GM12878 (cell line): ENCODE data around the gene CALN1.

ENCODE experiments used
- EGR1 ChIP-seq, 2 experiments: IDR thresholded peaks; 1 replicate in 1 of 2; 2 replicates in 1 of 2; pipeline ENCODE4 v1.6.1; 2011 to 2012; ENCODE audit warnings: low read depth in 2 of 2, low read length in 2 of 2, borderline replicate concordance in 1 of 2, mild to moderate bottlenecking in 1 of 2, moderate library complexity in 1 of 2
- MEF2B ChIP-seq: fragments of 450-650 bp; IDR thresholded peaks from 2 replicates; pipeline ENCODE4 v1.6.1; 2018; ENCODE audit warnings: mild to moderate bottlenecking, moderate library complexity; ENCODE audit not compliant: partially characterized antibody, poor library complexity, severe bottlenecking
- POLR2A ChIP-seq: IDR thresholded peaks from 2 replicates; pipeline ENCODE4 v1.6.1; 2011; ENCODE audit warnings: low read depth, mild to moderate bottlenecking, low read length
- POLR2AphosphoS5 ChIP-seq: IDR thresholded peaks from 2 replicates; pipeline ENCODE4 v1.6.1; 2011; ENCODE audit warnings: mild to moderate bottlenecking, low read length, inconsistent platforms
- RAD21 ChIP-seq: IDR thresholded peaks from 2 replicates; pipeline ENCODE4 v1.6.1; 2011; ENCODE audit warnings: mild to moderate bottlenecking, low read depth, low read length, moderate library complexity; ENCODE audit not compliant: insufficient read depth
- SRF ChIP-seq, 2 experiments: IDR thresholded peaks; 2 replicates each; pipeline ENCODE4 v1.6.1; 2011; ENCODE audit warnings: low read depth in 2 of 2, low read length in 2 of 2, mild to moderate bottlenecking in 1 of 2, moderate library complexity in 1 of 2
- TF ChIP-seq, protein P1 (sequence below): fragments of 450-650 bp; conservative IDR thresholded peaks from 2 replicates; pipeline ENCODE4 v1.6.1; 2017; ENCODE audit warnings: mild to moderate bottlenecking, moderate library complexity
- TF ChIP-seq, protein P2 (sequence below): IDR thresholded peaks from 2 replicates; pipeline ENCODE4 v1.6.1; 2012; ENCODE audit warnings: low read depth, low read length, improper control_type of control experiment
- TF ChIP-seq, protein P3 (sequence below): IDR thresholded peaks from 2 replicates; pipeline ENCODE4 v1.6.1; 2012; ENCODE audit warnings: low read depth, low read length, improper control_type of control experiment
- TF ChIP-seq, protein P4 (sequence below), 3 experiments: IDR thresholded peaks in 2 of 3; conservative IDR thresholded peaks in 1 of 3; 2 replicates each; pipeline ENCODE4 v1.5.1; 2011; ENCODE audit warnings: low read depth in 3 of 3, low read length in 3 of 3, mild to moderate bottlenecking in 3 of 3, control low read depth in 2 of 3, moderate library complexity in 2 of 3, inconsistent platforms in 1 of 3, mixed read lengths in 1 of 3; ENCODE audit not compliant: control insufficient read depth in 2 of 3, insufficient read depth in 1 of 3; ENCODE audit errors: extremely low read depth in 1 of 3

DNA sequence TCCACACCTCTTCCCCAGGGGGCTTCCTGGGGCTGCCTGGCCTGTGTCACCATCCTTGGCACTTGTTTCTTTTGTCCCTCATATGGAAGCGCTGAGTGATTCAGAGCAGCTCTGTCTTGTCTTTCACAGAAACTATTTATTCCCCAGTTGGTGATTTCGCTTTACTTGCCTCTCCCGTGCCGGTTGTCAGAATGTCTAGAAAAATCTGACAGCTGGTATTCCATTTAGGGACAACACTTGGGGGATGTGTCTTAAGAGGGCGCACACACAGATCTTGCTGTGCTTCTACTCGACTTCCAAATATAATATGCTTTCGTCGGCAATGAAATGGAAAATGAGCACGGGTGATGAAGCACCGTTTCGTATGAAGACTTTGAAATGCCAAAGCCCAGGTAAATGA lies 611.8 kb downstream of the CALN1 start:
- TF ChIP-seq, protein P1, sequence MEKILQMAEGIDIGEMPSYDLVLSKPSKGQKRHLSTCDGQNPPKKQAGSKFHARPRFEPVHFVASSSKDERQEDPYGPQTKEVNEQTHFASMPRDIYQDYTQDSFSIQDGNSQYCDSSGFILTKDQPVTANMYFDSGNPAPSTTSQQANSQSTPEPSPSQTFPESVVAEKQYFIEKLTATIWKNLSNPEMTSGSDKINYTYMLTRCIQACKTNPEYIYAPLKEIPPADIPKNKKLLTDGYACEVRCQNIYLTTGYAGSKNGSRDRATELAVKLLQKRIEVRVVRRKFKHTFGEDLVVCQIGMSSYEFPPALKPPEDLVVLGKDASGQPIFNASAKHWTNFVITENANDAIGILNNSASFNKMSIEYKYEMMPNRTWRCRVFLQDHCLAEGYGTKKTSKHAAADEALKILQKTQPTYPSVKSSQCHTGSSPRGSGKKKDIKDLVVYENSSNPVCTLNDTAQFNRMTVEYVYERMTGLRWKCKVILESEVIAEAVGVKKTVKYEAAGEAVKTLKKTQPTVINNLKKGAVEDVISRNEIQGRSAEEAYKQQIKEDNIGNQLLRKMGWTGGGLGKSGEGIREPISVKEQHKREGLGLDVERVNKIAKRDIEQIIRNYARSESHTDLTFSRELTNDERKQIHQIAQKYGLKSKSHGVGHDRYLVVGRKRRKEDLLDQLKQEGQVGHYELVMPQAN: no peak
- TF ChIP-seq POLR2A: no peak
- TF ChIP-seq MEF2B: no peak
- TF ChIP-seq EGR1 (IDR thresholded peaks at IDR 0.05; ENCODE audit: borderline replicate concordance in 1 of 2, low read depth in 2 of 2, low read length in 2 of 2): no peak
- no peak for TF ChIP-seq SRF (IDR thresholded peaks at IDR 0.05; ENCODE audit: low read depth in 2 of 2, low read length in 2 of 2)
- TF ChIP-seq POLR2AphosphoS5: no peak
- TF ChIP-seq RAD21: no peak
- TF ChIP-seq, protein P2, sequence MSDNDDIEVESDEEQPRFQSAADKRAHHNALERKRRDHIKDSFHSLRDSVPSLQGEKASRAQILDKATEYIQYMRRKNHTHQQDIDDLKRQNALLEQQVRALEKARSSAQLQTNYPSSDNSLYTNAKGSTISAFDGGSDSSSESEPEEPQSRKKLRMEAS: no peak
- TF ChIP-seq, protein P3, sequence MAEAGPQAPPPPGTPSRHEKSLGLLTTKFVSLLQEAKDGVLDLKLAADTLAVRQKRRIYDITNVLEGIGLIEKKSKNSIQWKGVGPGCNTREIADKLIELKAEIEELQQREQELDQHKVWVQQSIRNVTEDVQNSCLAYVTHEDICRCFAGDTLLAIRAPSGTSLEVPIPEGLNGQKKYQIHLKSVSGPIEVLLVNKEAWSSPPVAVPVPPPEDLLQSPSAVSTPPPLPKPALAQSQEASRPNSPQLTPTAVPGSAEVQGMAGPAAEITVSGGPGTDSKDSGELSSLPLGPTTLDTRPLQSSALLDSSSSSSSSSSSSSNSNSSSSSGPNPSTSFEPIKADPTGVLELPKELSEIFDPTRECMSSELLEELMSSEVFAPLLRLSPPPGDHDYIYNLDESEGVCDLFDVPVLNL: no peak
- TF ChIP-seq, protein P4, sequence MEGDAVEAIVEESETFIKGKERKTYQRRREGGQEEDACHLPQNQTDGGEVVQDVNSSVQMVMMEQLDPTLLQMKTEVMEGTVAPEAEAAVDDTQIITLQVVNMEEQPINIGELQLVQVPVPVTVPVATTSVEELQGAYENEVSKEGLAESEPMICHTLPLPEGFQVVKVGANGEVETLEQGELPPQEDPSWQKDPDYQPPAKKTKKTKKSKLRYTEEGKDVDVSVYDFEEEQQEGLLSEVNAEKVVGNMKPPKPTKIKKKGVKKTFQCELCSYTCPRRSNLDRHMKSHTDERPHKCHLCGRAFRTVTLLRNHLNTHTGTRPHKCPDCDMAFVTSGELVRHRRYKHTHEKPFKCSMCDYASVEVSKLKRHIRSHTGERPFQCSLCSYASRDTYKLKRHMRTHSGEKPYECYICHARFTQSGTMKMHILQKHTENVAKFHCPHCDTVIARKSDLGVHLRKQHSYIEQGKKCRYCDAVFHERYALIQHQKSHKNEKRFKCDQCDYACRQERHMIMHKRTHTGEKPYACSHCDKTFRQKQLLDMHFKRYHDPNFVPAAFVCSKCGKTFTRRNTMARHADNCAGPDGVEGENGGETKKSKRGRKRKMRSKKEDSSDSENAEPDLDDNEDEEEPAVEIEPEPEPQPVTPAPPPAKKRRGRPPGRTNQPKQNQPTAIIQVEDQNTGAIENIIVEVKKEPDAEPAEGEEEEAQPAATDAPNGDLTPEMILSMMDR (IDR thresholded peaks at IDR 0.05 in 2 of 3, conservative IDR thresholded peaks at IDR 0.05 in 1 of 3; ENCODE audit: control insufficient read depth in 2 of 3, extremely low read depth in 1 of 3, insufficient read depth in 1 of 3, low read depth in 3 of 3, low read length in 3 of 3): no peak
